ENCODE data around the gene RASAL2. TPM values are rescaled to one million over a fixed set of nuclear protein-coding genes. Genes with fewer than 3 reads are reported as not detected.

RASAL2 gene
- total and polyA plus RNA-seq, 10 donors = 0.42 to 24.4 (median 14.6) TPM

- TF ChIP-seq CTCF (IDR thresholded peaks at IDR 0.05 in 8 of 11, conservative IDR thresholded peaks at IDR 0.05 in 3 of 11) (no peak), POLR2AphosphoS5 (IDR thresholded peaks at IDR 0.05) (no peak), POLR2A (IDR thresholded peaks at IDR 0.05) (no peak)
- no peaks in the 10 kb centered on the region for H3K27me3 ChIP-seq (replicated peaks in 1 of 7)
- peaks cover 0 to 34% (median 14%) of the 10 kb centered on the region in 8 donors for H3K9me3 ChIP-seq
- intact Hi-C loops (cut with DNase I; ENCODE audit: low total_unique reads) = no loop called here
- H3K4me1 ChIP-seq = no peaks in the 10 kb centered on the region
- no peak for DNase-seq
- H3K4me3 ChIP-seq = no peak overlapping the region
- no peaks in the 10 kb centered on the region for H3K36me3 ChIP-seq
- H3K27ac ChIP-seq = no peak overlapping the region
Measured at GRCh38 chr1:178254433-178254832, 160.5 kb downstream of the RASAL2 start.

- intact Hi-C loops (cut with DNase I; ENCODE audit: low total_unique reads) = no loop called here
- Histone ChIP-seq H3K9me3 (peaks cover 0 to 23% (median 11%) of the 10 kb centered on the region in 8 donors), H3K4me1 (peaks cover 0 to 6% (median 0%) of the 10 kb centered on the region in 6 donors), H3K4me3 (no peak overlapping the region), H3K27me3 (replicated peaks in 1 of 7) (no peaks in the 10 kb centered on the region), H3K36me3 (no peaks in the 10 kb centered on the region), H3K27ac (no peak overlapping the region)
- TF ChIP-seq POLR2AphosphoS5 (IDR thresholded peaks at IDR 0.05) (no peak), CTCF (IDR thresholded peaks at IDR 0.05 in 8 of 11, conservative IDR thresholded peaks at IDR 0.05 in 3 of 11) (no peak), POLR2A (IDR thresholded peaks at IDR 0.05) (no peak)
- no peak for DNase-seq
- WGBS, 5 donors = 77 to 84% (median 81%) methylated on average over 3 of the region's 3 CpGs
Measured at GRCh38 chr1:178258536-178258935, 164.6 kb downstream of the RASAL2 start.

GRCh38 chr1:178262120-178262500 is 168.2 kb downstream of the RASAL2 start:
- DNase-seq = no peak
- Histone ChIP-seq H3K36me3 (no peaks in the 10 kb centered on the region), H3K9me3 (no peaks in the 10 kb centered on the region), H3K4me3 (no peak overlapping the region), H3K4me1 (peaks cover 0 to 6% (median 0%) of the 10 kb centered on the region in 6 donors), H3K27me3 (replicated peaks in 1 of 7) (no peaks in the 10 kb centered on the region), H3K27ac (no peak overlapping the region)
- intact Hi-C loops (cut with DNase I; ENCODE audit: low total_unique reads) = no loop called here
- WGBS, 5 donors = 47 to 77% (median 62%) methylated on average over 3 of the region's 3 CpGs
- no peak for TF ChIP-seq CTCF (IDR thresholded peaks at IDR 0.05 in 8 of 11, conservative IDR thresholded peaks at IDR 0.05 in 3 of 11)
- TF ChIP-seq POLR2A (IDR thresholded peaks at IDR 0.05) = no peak
- TF ChIP-seq POLR2AphosphoS5 (IDR thresholded peaks at IDR 0.05) = no peak

- no peak for DNase-seq
- Histone ChIP-seq H3K27ac (no peak overlapping the region), H3K27me3 (replicated peaks in 1 of 7) (no peaks in the 10 kb centered on the region), H3K36me3 (no peaks in the 10 kb centered on the region), H3K4me3 (no peak overlapping the region), H3K9me3 (no peaks in the 10 kb centered on the region), H3K4me1 (peaks cover 0 to 6% (median 0%) of the 10 kb centered on the region in 6 donors)
- 12 to 37% (median 23%) methylated on average over 2 of the region's 2 CpGs for WGBS, 5 donors
- TF ChIP-seq POLR2A (IDR thresholded peaks at IDR 0.05) = no peak
- TF ChIP-seq CTCF (IDR thresholded peaks at IDR 0.05 in 8 of 11, conservative IDR thresholded peaks at IDR 0.05 in 3 of 11) = no peak
- no peak for TF ChIP-seq POLR2AphosphoS5 (IDR thresholded peaks at IDR 0.05)
- intact Hi-C loops (cut with DNase I; ENCODE audit: low total_unique reads) = no loop called here
Measured at GRCh38 chr1:178263341-178263740, 169.4 kb downstream of the RASAL2 start.

All from spleen (tissue), 11 donors.